T-helper 9 cell (primary cell): ENCODE measurements around the gene TTC24.
"Not testable (repeated sequence)": the region's sequence is repeated elsewhere in the genome, so short reads cannot be mapped to it uniquely, and the experiment has no call there.

Source experiments
- DNase-seq: peaks from one replicate; pipeline ENCODE4 v3.0.0-alpha.2; 2020

The TTC24 gene

GRCh38 chr1:156589546-156589945, 10.0 kb downstream of the TTC24 start:
- no peak for DNase-seq

DNA sequence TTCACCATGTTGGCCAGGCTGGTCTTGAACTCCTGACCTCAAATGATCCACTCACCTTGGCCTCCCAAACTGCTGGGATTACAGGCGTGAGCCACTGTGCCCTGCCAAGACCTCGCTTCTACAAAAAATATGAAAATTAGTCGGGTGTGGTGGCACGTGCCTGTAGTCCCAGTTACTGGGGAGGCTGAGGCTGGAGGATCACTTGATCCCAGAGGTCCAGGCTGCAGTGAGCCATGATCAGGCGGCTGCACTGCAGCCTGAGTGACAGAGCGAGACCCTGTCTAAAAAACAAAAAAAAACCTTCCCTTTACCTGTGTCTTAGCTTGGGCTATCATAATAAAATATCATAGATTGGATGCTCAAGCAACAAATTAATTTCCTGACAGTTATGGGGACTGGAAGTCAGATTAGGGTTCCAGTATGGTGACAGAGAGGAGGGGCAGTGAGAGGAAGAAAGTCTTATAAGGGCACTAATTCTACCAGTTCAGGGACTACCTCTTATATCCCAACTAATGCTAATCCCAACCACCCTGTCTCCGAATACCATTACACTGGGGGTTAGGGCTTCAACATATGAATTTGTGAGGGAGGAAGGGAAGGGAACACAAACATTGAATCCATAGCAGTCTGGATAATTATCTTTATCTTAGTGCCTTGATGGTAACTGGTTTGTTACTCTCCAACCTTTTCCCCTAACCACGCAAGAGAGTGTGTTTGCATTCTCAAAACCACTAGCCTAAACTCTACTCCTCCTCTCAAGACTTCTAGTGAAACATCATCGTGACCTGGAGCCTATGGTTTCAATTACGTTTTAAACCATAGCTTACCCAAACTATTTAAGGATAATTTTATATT, 11.0 kb downstream of the TTC24 start:
- DNase-seq: no peak

- DNase-seq: no peak
Observed at GRCh38 chr1:156591181-156591431, 11.6 kb downstream of the TTC24 start.

- DNase-seq: peak; percentile 55
Observed at GRCh38 chr1:156591432-156592157, 12.1 kb downstream of the TTC24 start, which contains the start of gene NAXE. Gene NAXE, plus strand, starts transcription at chr1:156591776. Its CDS starts 29 bp downstream, at chr1:156591805.

GRCh38 chr1:156592158-156592909, 12.8 kb downstream of the TTC24 start:
- DNase-seq: no peak

DNA sequence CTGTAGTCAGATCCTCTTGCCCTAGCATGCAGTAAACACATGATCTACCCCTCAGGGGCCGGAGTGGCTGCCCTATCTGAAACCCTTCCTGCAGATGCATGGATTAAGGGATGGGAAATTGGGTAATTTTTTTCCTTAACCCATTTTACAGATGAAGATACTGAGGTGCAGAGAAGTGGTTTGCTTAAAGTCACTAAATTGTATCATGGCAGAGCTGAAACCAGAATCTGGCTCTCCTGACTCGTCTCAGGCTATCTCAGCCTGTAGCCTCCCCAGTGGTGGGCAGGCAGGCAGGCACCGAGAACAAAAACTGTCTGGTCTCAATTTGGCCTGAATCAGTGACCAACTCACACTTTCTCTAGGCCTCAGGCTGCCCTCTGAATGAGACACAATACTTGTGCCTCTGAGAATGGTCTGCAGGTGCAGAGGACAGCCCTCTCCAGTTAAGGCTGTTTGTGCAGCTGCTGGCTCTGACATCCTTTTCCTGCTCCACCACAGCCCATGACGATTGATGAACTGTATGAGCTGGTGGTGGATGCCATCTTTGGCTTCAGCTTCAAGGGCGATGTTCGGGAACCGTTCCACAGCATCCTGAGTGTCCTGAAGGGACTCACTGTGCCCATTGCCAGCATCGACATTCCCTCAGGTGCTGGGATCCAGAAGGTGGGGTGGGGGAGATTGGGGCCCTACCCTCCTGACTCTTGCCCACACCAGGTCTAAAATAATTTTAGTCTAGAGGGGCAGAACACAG, 13.6 kb downstream of the TTC24 start:
- DNase-seq: no peak

DNA sequence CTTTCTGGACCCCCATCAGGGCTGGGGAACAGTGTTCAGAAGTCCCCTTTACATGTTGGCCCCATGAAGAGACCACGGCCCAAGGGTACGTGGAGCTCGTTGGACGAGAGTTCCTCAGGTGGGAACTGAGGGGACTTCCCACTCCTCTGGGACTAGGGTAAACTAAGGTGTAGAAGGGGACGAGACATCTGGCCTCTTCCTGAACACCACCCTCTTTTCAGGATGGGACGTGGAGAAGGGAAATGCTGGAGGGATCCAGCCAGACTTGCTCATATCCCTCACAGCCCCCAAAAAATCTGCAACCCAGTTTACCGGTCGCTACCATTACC, 14.1 kb downstream of the TTC24 start:
- DNase-seq: no peak

GRCh38 chr1:156594190-156594589, 14.7 kb downstream of the TTC24 start:
- DNase-seq: no peak

DNA sequence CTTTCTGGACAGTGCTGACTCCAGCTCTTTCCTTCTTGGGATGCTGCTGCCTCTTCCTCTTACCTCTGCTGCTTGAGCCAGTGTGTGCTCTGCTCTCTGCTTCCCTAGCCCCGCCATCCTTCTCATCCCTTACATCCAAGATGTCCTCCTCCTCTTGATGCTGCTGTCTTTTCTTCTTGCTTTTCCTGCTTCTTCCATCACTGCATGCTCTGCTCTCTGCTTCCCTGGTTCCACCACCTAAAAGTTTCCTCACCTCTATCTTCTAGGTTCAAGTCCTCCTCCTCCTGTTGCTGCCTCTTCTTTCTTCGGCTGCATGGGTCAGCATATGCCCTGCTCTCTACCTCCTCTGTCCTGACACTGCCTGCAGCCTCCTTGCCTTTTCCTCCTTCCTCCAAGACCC, 15.5 kb downstream of the TTC24 start:
- no peak for DNase-seq

DNA sequence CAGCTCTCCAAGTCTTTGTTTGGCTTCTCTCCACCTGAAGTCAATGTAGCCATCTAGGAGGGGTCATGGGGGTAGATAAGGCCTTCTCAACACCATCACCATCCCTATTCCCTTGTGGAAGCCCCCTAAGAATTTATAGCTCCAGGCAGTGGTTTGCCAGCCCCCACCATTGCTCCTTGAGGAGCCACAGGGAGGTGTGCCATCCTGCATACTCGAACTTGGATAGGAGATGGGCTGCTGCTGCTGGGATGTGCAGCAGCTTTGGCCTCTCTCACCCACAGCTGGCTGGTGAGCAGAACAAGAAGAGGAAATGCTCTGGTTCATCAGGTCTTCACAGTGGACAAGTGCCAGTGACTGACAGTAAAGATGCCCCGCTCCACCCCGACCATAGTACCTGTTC, 16.9 kb downstream of the TTC24 start:
- DNase-seq: no peak

- DNase-seq: no peak
Observed at GRCh38 chr1:156598125-156598524, 18.6 kb downstream of the TTC24 start.

GRCh38 chr1:156598731-156599432, 19.4 kb downstream of the TTC24 start:
- DNase-seq: no peak

GRCh38 chr1:156599811-156600210, 20.3 kb downstream of the TTC24 start:
- DNase-seq: no peak

DNA sequence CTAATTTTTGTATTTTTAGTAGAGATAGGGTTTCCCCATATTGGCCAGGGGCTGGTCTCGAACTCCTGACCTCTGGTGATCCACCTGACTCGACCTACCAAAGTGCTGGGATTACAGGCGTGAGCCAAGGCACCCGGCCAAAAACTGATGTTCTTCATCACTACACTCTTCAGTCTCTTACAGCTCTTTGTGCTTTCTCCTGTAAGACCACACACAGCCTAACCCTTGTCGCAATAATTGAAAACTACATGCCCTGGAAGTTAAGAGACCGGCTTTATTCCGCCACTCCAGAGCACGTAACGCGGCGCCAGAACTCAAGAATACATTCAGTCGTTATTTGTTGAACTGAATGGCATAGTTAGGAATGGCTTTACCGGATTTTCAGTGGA, 21.2 kb downstream of the TTC24 start:
- no peak for DNase-seq

DNA sequence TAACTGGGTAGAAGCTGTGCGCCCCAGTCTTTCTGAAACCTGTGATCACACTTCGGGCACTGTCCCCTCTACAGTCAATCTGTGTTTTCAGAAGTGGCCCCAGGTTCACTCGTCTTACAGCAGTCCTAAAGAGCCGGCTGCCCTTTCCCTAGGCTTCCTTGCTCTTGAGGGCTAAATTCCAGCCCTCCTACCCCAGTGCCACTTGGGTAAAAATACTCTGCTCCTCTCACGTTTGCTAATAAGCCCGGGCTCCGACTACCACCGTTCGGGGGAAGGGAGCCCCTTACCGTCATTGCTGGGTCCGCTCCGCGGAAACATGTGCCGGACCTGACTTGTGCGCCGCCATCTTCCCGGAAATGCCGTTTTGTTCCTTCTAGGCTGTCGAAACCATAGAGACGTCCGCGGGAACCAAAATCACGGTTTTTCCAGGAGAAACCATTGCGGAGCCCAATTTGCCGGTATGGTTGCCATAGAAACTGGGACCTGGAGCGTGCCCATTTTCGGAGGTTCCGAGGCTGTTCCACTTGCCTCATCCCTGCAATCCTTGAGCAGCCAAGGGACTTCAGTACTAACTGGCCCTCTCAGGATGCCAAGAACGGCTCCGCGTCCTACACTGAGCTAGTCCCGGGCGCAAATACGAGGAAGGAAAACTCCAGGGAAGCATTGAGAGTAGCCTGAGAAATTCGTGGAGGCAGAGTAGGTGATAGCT, 21.8 kb downstream of the TTC24 start, which contains the start of gene GPATCH4:
TSS of gene GPATCH4 (minus strand) at position 358 of the 709 bp plus-strand sequence.
- peak; percentile 64 for DNase-seq

GRCh38 chr1:156601892-156602291, 22.4 kb downstream of the TTC24 start:
- no peak for DNase-seq

- no peak for DNase-seq
Observed at GRCh38 chr1:156602557-156602993, 23.1 kb downstream of the TTC24 start.

DNA sequence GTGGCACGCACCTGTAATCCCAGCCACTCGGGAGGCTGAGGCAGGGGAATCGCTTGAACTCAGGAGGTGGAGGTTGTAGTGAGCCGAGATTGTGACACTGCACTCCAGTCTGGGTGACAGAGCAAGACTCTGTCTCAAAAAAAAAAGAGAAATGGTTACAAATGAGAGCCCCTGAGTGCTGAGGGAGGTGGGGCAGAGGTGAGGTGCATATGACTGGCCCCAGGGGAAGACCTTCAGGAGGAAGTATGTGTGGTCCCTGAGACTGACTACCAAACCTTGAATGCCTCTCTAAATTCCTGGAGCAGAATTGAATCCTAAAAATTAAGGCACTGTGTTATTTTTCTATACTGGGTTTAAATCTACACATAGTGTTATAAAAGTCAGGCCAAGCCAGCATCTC, 27.8 kb downstream of the TTC24 start:
- not testable (repeated sequence) for DNase-seq

GRCh38 chr1:156608036-156608674, 28.6 kb downstream of the TTC24 start:
- peak; percentile 36 for DNase-seq

GRCh38 chr1:156608981-156609380, 29.5 kb downstream of the TTC24 start:
- DNase-seq: peak; percentile 46

DNA sequence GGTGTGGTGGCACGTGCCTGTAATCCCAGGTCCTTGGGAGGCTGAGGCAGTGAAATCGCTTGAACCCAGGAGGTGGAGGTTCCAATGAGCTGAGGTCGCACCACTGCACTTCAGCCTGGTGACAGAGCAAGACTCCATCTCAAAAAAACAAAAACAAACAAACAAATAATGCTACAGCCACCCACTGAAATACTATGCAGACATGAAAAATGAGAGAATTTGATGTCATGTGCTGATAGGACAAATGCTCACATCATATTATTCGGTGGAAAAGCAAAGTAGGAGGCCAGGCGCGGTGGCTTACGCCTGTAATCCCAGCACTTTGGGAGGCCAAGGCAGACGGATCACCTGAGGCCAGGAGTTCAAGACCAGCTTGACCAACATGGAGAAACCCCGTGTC, 30.5 kb downstream of the TTC24 start:
- not testable (repeated sequence) for DNase-seq
